ENCODE measurements around the gene NINJ1.

NINJ1 gene

DNA sequence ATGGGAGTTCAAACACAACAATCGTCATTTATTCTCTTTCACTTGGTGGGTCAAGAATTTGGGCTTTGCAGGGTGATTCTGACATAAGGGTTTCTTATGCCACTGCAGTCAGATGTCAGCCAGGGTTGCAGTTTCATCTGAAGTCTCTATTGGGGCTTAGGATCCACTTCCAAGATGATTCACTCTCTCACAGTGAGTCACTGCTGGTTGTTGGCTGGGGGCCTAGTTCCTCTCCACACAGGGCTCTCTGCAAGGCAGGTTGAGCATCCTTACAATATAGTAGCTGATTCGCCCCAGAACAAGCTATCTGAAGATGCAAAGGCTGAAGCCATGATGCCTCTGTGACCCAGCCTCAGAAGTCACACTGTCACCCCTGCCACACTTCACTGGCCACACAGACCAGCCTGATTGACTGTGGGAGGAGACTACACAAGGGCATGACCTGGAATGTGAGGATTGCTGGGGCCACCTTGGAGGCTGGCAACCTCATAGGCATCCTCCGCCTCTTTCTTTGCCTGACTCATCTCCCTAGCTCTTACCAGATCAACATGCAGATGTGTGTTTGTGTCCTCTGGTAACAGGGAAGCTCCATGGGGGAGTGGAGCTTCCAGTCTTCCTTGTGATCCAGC is 42.5 kb downstream of the NINJ1 start:
- Mint-ChIP-seq H3K4me3 (no peak overlapping the region), H3K9me3 (peaks cover 17% of the 10 kb centered on the region), H3K36me3 (peaks cover 54% of the 10 kb centered on the region), H3K27ac (peak overlapping the region; percentile 98), H3K27me3 (no peaks in the 10 kb centered on the region), H3K4me1 (peaks cover 60% of the 10 kb centered on the region)
- CTCF ChIA-PET, result interaction anchor here (1.0 kb wide), 1 partner anchor 18 kb away, joined by 3 read pairs; no protein-coding TSS in a partner anchor
- DNase-seq, result peak; percentile 43

DNA sequence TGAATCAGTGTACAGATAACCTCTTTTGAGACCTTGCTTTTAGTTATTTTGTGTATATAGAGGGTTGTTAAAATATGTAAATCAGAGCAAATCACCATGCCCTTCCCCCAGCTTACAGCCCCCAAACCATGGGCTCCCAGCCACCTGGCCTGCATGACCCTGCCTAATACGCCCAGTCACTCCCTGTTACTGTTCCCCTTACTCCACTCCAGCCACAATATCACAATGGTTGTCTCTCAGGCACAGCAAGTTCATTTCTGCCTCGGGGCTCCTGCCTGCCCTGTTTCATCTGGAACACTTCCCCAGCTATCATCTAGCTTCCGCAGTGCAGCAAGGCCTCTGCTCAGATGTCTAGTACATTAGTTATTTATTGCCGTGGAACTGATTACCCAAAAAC is 43.0 kb downstream of the NINJ1 start:
- DNase-seq, result no peak
- Mint-ChIP-seq H3K27me3 (no peaks in the 10 kb centered on the region), H3K27ac (peak overlapping the region; percentile 98), H3K36me3 (peaks cover 56% of the 10 kb centered on the region), H3K4me3 (no peak overlapping the region), H3K4me1 (peaks cover 62% of the 10 kb centered on the region), H3K9me3 (peaks cover 17% of the 10 kb centered on the region)
- CTCF ChIA-PET, result interaction anchor here (1.0 kb wide), 1 partner anchor 18 kb away, joined by 3 read pairs; no protein-coding TSS in a partner anchor

DNA sequence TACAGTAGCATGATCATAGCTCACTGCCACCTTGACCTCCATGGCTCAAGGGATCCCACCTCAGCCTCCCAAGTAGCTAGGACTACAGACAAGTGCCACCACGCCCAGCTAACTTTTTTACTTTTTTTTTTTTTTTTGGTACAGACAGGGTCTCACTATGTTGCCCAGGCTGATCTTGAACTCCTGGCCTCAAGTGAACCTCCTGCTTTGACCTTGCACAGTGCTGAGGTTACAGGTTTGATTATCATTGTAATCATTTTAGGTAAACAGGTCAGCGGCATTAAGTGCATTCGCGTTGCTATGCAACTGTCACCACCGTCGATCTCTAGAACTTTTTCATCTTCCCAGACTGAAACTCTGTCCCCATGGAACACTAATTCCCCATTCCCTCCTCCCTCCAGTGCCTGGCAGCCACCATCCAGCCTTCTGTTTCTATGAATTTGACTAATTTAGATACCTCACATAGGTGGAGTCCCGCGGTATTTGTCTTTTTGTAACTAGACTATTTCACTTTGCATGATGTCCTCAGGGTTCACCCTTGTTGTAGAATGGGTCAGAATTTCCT is 43.9 kb downstream of the NINJ1 start:
- DNase-seq, result peak; percentile 18
- CTCF ChIA-PET, result no interaction called here
- Mint-ChIP-seq H3K4me1 (peaks cover 65% of the 10 kb centered on the region), H3K27ac (peak overlapping the region; percentile 37), H3K9me3 (peaks cover 17% of the 10 kb centered on the region), H3K36me3 (peaks cover 63% of the 10 kb centered on the region), H3K4me3 (no peak overlapping the region), H3K27me3 (no peaks in the 10 kb centered on the region)

DNA sequence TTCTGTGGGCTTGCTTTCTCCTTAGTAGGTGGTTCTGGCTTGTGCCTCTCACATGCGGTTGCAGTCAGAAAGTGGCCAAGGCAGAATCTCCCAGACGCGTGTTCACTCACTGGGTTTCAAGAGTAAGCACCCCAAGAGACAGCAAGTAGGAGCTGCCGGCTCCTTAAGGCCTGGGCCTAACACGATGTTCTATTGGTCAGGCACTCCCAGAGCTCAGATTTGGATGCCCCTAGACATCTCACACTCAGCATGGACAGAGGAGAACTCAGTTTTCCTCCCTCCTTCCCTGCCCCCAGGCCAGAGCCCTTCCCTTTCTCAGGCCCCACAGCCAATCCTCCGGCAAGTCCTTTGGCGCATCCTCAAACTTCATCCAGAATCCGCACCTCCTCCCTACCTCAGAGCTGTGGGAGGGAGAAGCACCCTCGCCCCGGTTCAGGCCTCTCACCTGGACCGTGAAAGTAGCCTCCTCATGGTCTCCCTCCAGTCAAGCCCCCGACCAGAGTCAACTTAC is 44.5 kb downstream of the NINJ1 start:
- no peak overlapping the region for H3K4me3 Mint-ChIP-seq
- peaks cover 66% of the 10 kb centered on the region for H3K36me3 Mint-ChIP-seq
- no peaks in the 10 kb centered on the region for H3K27me3 Mint-ChIP-seq
- CTCF ChIA-PET, result no interaction called here
- H3K27ac Mint-ChIP-seq, result peak overlapping the region; percentile 75
- peak; percentile 18 for DNase-seq
- peaks cover 59% of the 10 kb centered on the region for H3K4me1 Mint-ChIP-seq
- H3K9me3 Mint-ChIP-seq, result peaks cover 17% of the 10 kb centered on the region

DNA sequence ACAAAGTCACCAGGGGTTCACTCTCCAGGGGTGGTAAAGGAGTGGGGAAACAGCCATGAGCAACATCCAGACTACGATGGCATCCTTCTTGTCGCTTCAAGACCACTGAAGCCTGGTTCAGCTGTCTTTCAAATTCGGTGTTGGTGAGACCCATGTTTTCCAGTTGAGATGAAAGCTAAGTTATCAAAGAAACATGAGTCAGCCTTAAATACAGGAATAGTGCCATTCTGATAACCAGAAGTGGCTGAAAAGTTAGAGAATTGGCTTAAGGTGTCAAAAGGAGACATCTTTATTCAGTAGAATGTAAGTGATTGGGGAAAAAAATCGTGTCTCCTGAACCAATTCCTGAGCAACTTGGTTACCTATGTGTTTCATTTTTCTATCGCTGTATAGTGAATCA is 45.0 kb downstream of the NINJ1 start:
- peak overlapping the region; percentile 35 for H3K27ac Mint-ChIP-seq
- H3K36me3 Mint-ChIP-seq, result peaks cover 68% of the 10 kb centered on the region
- H3K4me1 Mint-ChIP-seq, result peaks cover 56% of the 10 kb centered on the region
- H3K9me3 Mint-ChIP-seq, result peaks cover 17% of the 10 kb centered on the region
- peak; percentile 16 for DNase-seq
- H3K4me3 Mint-ChIP-seq, result no peak overlapping the region
- H3K27me3 Mint-ChIP-seq, result no peaks in the 10 kb centered on the region
- CTCF ChIA-PET, result no interaction called here

DNA sequence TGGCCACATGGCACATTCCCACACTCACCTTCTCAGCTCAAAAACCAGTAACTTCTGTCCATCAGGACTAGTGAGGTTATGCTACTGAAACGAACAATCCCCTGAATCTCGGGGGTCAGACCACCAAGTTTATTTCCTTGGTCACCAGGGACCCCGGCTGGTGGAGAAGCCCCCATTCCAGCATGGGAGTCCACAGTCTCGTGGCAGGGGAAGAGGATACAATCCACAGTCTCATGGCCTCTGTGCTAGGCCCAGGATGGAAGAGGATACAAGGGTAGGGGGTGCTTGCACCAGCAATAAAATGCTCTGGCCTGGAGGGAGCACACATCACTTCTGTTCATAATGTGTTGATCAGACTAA is 45.4 kb downstream of the NINJ1 start:
- Mint-ChIP-seq H3K4me1 (peaks cover 56% of the 10 kb centered on the region), H3K36me3 (peaks cover 70% of the 10 kb centered on the region), H3K9me3 (peaks cover 17% of the 10 kb centered on the region), H3K27ac (no peak overlapping the region), H3K4me3 (no peak overlapping the region), H3K27me3 (no peaks in the 10 kb centered on the region)
- CTCF ChIA-PET, result interaction anchor here (1.0 kb wide), 1 partner anchor 85 kb away, joined by 3 read pairs; no protein-coding TSS in a partner anchor
- DNase-seq, result no peak

DNA sequence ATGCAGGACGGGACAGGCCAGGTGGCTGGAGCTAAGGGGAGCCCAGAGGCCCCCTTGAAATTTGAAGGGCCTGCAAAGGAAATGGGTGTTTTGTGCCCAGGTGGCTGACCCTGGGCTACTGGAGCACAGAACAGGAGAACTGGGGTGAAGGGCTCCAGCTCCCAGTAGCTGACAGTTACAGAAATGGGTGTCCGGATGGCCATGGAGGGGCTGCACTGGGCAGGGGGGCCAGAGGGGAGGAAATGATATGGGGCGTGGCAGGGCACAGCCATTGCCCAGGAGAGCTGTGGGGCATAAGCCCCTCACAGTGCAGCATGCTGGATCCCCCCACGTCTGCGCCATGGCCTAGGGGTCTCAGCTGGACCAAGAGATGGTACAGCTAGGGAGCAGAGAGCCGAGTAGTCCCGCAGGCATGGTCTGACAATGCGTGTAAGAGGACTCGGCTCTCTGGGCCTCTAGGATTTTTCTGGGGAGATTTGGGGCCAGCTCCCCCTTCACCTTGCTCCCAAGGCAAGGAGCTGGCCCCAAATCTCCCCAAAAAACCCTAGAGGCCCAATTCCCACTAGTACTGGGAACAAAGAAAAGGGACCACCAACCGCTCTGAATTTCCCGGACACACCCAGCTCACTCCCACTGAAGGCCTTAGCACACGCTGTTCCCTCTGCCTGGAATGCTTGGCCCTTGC is 45.9 kb downstream of the NINJ1 start:
- peaks cover 54% of the 10 kb centered on the region for H3K4me1 Mint-ChIP-seq

DNA sequence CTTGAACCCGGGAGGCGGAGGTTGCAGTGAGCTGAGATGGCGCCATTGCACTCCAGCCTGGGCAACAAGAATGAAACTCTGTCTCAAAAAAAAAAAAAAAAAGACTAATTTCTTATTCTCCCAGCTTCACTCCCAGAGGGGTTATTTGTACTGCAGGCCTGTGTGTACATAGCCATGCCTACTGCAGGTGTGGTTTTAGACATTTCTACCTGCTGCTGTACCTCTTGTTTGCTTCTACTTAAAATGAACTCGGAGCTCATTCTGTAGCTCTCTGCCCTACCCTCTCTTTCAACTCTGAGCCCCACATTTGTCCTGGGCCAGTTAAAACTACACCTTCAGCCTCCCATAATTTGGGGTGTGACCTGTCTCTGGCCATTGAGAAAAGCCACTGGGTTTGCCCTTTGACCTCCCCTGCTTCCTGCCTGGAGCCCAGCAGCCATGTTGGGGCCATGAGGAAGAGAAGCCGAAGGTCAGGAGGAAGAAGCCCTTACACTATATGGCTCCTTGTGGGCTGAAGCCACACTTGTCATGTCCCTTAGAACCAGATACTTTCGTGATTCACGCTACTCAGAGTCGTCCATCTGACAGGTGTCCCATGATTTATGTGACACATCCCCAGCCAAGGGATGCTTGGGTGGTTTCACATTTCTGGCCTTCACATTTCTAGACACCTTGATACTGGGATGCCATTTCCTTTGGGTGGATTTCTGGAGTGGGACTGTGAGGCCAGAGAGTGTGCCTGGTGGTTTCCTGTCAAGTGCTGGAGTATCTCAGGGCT is 47.4 kb downstream of the NINJ1 start:
- H3K9me3 Mint-ChIP-seq, result peaks cover 11% of the 10 kb centered on the region
- H3K27me3 Mint-ChIP-seq, result no peaks in the 10 kb centered on the region
- DNase-seq, result peak; percentile 12
- no peak overlapping the region for H3K4me3 Mint-ChIP-seq
- H3K36me3 Mint-ChIP-seq, result peaks cover 74% of the 10 kb centered on the region
- peaks cover 53% of the 10 kb centered on the region for H3K4me1 Mint-ChIP-seq
- peak overlapping the region; percentile 53 for H3K27ac Mint-ChIP-seq
- CTCF ChIA-PET, result no interaction called here

More for the DNA sequence above, 45.9 kb downstream of the NINJ1 start:
- H3K27me3 Mint-ChIP-seq, result no peaks in the 10 kb centered on the region
- peak; percentile 16 for DNase-seq
- H3K4me3 Mint-ChIP-seq, result no peak overlapping the region
- CTCF ChIA-PET, result interaction anchor here (0.8 to 1.0 kb wide), 2 partner anchors 21 to 85 kb away, joined by 3 read pairs; no protein-coding TSS in a partner anchor
- H3K36me3 Mint-ChIP-seq, result peaks cover 70% of the 10 kb centered on the region
- peaks cover 17% of the 10 kb centered on the region for H3K9me3 Mint-ChIP-seq
- no peak overlapping the region for H3K27ac Mint-ChIP-seq

DNA sequence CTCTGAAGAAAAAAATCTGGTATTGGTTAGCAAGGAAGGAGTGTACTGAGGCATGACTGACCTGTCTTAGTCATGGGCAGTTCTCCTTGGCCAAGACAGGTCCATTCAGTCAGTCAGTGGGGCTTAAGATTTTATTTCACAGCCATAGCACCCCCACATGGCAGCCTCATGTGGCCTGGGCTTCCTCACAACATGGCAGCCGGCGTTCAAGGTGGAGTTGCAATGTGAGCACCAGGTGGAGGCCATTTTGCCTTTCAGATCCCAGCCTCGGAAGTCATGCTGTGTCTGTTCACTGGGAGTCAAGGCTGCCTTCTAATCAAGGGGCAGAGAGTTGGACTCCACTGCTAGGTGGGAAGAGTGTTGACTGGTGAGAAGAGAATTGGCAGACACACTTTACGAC is 48.4 kb downstream of the NINJ1 start:
- Mint-ChIP-seq H3K4me3 (no peak overlapping the region), H3K4me1 (peaks cover 54% of the 10 kb centered on the region), H3K9me3 (peaks cover 3% of the 10 kb centered on the region), H3K36me3 (peaks cover 76% of the 10 kb centered on the region), H3K27me3 (no peaks in the 10 kb centered on the region), H3K27ac (no peak overlapping the region)
- DNase-seq, result peak; percentile 19
- CTCF ChIA-PET, result interaction anchor here (1.3 kb wide), 1 partner anchor 21 kb away, joined by 5 read pairs; no protein-coding TSS in a partner anchor

DNA sequence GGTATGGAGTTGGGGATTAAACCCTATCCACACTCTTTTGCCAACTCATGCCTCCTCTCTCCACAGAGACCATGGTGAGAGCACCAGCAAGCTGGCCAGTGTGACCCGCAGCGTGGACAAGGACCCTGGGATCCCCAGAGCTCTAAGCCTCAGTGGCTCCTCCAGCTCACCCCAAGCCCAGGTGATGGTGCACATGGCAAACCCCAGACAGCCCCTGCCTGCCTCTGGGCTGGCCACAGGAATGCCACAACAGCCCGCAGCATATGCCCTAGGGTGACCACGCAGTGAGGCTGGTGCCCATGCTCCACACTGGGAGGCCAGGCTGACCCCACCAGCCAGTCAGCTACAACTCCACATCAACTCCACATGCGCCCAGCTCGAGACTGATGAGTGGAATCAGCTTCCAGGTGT is 49.6 kb downstream of the NINJ1 start:
- Mint-ChIP-seq H3K36me3 (peaks cover 73% of the 10 kb centered on the region), H3K4me1 (peaks cover 47% of the 10 kb centered on the region), H3K9me3 (no peaks in the 10 kb centered on the region), H3K27me3 (no peaks in the 10 kb centered on the region), H3K4me3 (no peak overlapping the region), H3K27ac (peak overlapping the region; percentile 97)
- DNase-seq, result peak; percentile 5
- CTCF ChIA-PET, result interaction anchor here (1.3 kb wide), 1 partner anchor 20 kb away, joined by 5 read pairs; no protein-coding TSS in a partner anchor

DNA sequence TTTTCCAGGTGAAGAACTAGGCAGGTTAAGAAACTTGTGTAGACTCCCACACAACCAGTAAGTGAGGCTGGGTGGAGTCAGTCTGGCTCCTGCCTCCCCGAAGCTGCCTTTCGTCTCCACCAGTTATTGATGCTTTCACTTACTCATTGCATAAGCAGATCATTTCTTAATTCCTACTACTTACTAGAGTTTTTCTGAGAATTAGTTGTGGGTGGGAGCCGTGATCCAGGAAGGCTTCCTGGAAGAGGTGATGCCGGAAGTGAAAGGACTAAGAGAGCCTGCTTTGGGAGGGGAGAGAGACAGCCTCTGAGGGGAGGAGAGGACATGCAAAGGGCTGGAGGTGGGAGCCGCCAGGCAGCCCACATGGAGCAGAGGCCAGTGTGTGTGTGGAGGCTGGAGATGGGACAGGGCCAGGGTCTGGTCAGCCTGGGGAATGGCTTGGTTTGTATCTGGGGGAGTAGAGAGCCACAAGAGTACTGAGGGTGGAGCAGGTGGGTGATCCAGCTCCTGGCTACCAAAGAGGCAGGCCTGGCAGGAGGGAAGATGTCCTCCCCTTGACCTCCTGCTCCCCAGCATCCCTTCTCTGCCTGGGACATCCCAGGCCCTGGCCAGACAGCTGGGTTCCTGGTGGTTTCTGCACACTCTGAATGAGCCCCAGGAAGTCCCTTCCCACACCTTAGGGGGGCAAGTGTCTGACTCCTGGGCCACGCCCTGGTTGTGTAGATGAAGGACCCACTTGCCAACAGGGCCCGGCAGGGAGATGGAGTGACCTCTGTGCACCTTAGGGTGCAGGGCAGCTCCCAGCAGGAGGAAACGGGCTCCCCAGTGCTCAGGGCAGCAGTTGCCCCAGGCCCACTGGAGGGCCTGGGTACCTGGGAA is 50.2 kb downstream of the NINJ1 start:
- H3K27me3 Mint-ChIP-seq, result no peaks in the 10 kb centered on the region
- peaks cover 70% of the 10 kb centered on the region for H3K36me3 Mint-ChIP-seq
- CTCF ChIA-PET, result interaction anchor here (0.6 to 1.3 kb wide), 3 partner anchors 11 to 62 kb away, joined by 3 to 5 read pairs (median 3); no protein-coding TSS in a partner anchor

DNA sequence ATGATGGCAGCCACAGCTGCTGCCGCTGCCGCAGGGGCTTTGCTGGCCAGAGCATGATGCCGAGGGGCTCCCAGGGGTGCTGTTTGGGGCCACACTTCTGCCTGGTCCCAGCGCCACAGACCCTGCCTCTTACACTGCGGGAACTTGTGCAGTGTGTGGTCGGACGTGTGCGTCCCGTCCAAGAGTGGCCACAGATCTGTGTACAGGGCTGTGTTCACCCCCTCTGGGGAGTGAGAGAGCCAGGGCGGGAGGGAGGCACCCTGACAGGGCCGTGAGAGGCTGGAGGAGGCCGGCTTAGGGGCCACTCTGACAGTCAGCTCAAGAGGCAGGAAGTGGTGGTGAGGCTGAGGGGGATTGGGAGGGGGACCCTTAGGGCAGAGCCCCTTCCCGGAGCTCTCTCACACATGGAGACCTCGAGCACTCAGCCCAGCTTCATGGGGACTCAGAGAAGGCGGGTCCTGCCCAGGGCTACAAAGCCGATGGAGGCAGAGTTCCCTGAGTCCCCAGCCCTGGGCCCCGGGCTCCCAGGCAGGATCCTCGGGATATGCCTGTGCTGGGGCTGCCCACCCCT is 51.1 kb downstream of the NINJ1 start:
- no peaks in the 10 kb centered on the region for H3K9me3 Mint-ChIP-seq
- no peaks in the 10 kb centered on the region for H3K27me3 Mint-ChIP-seq
- peak; percentile 38 for DNase-seq
- H3K27ac Mint-ChIP-seq, result peak overlapping the region; percentile 97
- peaks cover 63% of the 10 kb centered on the region for H3K36me3 Mint-ChIP-seq
- CTCF ChIA-PET, result interaction anchor here (1.0 to 1.7 kb wide), 2 partner anchors 12 to 79 kb away, joined by 3 to 7 read pairs; no protein-coding TSS in a partner anchor
- H3K4me3 Mint-ChIP-seq, result no peak overlapping the region
- peaks cover 47% of the 10 kb centered on the region for H3K4me1 Mint-ChIP-seq

More for the DNA sequence above, 50.2 kb downstream of the NINJ1 start:
- Mint-ChIP-seq H3K4me1 (peaks cover 47% of the 10 kb centered on the region), H3K9me3 (no peaks in the 10 kb centered on the region), H3K27ac (peak overlapping the region; percentile 97), H3K4me3 (peak overlapping the region; percentile 40)
- peak; percentile 58 for DNase-seq

DNA sequence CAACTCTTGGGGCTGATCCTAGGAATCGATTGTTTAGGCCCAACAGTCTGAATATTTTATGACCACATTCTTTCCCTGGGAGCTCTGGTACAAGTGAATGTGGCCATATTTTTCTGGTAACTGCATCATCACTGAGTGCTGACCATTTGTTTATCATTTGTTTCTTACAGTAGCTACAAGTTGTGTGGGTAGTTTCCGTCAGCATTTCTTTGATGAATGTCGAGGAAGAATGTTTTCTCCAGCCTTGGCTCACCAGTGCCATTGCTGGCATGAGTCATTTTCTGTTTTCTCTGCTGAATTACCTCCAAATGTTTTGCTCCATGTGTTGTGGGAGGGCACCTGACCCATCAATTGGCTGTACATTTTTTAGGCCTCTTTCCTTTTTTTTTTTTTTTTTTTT is 52.1 kb downstream of the NINJ1 start:
- CTCF ChIA-PET, result interaction anchor here (0.6 to 1.7 kb wide), 2 partner anchors 9 to 78 kb away, joined by 3 to 7 read pairs; no protein-coding TSS in a partner anchor
- peaks cover 48% of the 10 kb centered on the region for H3K4me1 Mint-ChIP-seq

More for the DNA sequence above, 52.1 kb downstream of the NINJ1 start:
- H3K27ac Mint-ChIP-seq, result peak overlapping the region; percentile 97
- DNase-seq, result no peak
- H3K9me3 Mint-ChIP-seq, result no peaks in the 10 kb centered on the region
- no peaks in the 10 kb centered on the region for H3K27me3 Mint-ChIP-seq
- H3K4me3 Mint-ChIP-seq, result no peak overlapping the region
- peaks cover 65% of the 10 kb centered on the region for H3K36me3 Mint-ChIP-seq
